Natural killer cell treated with Interleukin-12 subunit alpha and Interleukin-12 subunit beta and Interleukin-15 and Interleukin-18, amount 100 ng/mL, for 72 hours (primary cell): ENCODE data around the gene IL1RAPL2. TPM values are rescaled to one million over a fixed set of nuclear protein-coding genes. Genes with fewer than 3 reads are reported as not detected.

Experiments used
- ATAC-seq, 2 donors: fragments of 150-1000 bp; cut with Tn5 transposase in 1 of 2; sonication (Bioruptor Pico), chemical (Tn5 transposase) in 1 of 2; 2 replicates each; pipeline ENCODE4 v1.10.0; 2021
- DNase-seq: peaks from one replicate; pipeline ENCODE4 v3.0.0; 2022; ENCODE audit warnings: low spot score
- H3K27ac Mint-ChIP-seq, 2 donors: 1 replicate in 1 of 2; 2 replicates in 1 of 2; pipeline ENCODE4 v1.8.0; 2022; ENCODE audit warnings: mixed read lengths in 2 of 2, mild to moderate bottlenecking in 1 of 2, moderate library complexity in 1 of 2
- H3K27me3 Mint-ChIP-seq, 2 donors: 1 replicate in 1 of 2; 2 replicates in 1 of 2; pipeline ENCODE4 v1.8.0; 2022; ENCODE audit warnings: mixed read lengths in 2 of 2
- H3K36me3 Mint-ChIP-seq: one replicate; pipeline ENCODE4 v1.8.0; 2022; ENCODE audit warnings: mixed read lengths
- H3K4me1 Mint-ChIP-seq, 2 donors: 1 replicate in 1 of 2; 2 replicates in 1 of 2; pipeline ENCODE4 v1.8.0; 2022; ENCODE audit warnings: low read depth in 2 of 2, mixed read lengths in 2 of 2, mild to moderate bottlenecking in 1 of 2
- H3K4me3 Mint-ChIP-seq: one replicate; pipeline ENCODE4 v1.8.0; 2022; ENCODE audit warnings: mixed read lengths
- H3K9me3 Mint-ChIP-seq: 2 replicates; pipeline ENCODE4 v1.8.0; 2022; ENCODE audit warnings: mixed read lengths
- total RNA-seq, 2 donors: library from RNA; stranded (reverse); gene quantifications; one replicate each; pipeline ENCODE4 v1.2.3, GENCODE V29; 2022

The IL1RAPL2 gene
- total RNA-seq, 2 donors from 2014 or later = not detected

DNA sequence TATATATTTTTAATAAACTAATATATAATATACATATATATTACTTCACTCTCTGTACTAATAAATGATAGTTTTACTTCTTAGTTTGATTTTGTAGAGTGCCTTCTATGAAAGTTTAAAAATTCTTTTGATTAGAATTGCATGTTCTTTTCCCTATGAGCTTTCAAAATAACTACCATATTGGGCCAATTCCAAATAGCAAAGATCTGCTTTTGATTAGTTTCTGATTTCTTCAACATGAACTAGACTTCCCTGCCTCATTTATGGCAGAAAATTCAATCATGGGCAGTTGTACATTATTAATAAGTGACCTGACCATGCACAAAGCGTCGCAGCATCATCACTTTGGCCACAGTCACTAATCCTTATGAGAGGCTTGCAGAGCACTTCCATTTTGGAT, 703.4 kb downstream of the IL1RAPL2 start:
- DNase-seq (no peak), ATAC-seq (no peak)
- peaks cover 2% of the 10 kb centered on the region for H3K36me3 Mint-ChIP-seq
- H3K4me3 Mint-ChIP-seq = no peak overlapping the region
- H3K4me1 Mint-ChIP-seq = no peaks in the 10 kb centered on the region
- peaks cover 0 to 3% of the 10 kb centered on the region in 2 donors for H3K27me3 Mint-ChIP-seq
- H3K27ac Mint-ChIP-seq = no peak overlapping the region
- peaks cover under 1% of the 10 kb centered on the region for H3K9me3 Mint-ChIP-seq

DNA sequence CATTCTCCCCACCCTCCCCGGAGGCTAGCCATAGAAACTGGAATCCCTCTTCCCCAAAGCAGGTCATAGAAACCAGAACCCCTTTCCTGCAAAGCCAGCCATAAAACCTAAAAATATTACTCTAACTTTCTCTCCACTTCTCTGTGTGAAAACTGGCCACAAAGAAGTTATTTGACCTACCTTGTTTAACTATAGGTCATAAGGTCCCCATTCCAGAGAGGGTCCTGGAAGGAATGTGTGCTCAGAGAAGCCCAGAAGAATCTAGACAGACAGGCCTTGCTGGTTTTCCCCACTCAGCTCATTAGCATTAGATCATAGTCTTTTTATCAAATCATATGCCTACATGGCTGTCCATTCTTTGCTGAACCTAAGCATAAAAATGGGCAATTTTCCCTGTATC, 707.3 kb downstream of the IL1RAPL2 start:
- Mint-ChIP-seq H3K27me3 (peaks cover 0 to 2% of the 10 kb centered on the region in 2 donors), H3K4me3 (no peak overlapping the region), H3K36me3 (peaks cover 5% of the 10 kb centered on the region), H3K4me1 (no peaks in the 10 kb centered on the region), H3K27ac (no peak overlapping the region), H3K9me3 (peaks cover 2% of the 10 kb centered on the region)
- ATAC-seq (no peak), DNase-seq (no peak)

DNA sequence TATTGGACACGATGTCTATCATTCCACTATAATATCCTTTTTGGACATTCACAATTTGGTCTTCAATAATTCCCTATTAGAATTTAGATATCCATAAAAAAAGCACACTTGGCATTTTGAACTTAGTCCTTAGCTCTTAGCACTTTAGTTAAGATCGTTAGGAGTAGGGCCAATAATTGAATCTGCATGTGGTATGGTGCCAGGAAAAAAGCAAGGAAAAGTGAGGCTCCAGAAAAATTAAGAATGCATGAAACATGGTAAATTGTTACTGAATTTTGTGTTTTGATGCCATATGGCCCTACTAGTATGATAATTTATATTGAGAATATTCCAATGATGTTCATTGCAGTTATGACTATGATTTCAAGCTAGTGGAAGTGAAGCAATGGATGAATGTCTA, 708.1 kb downstream of the IL1RAPL2 start:
- Mint-ChIP-seq H3K27me3 (peaks cover 0 to 2% of the 10 kb centered on the region in 2 donors), H3K4me3 (no peak overlapping the region), H3K4me1 (no peaks in the 10 kb centered on the region), H3K27ac (no peak overlapping the region), H3K9me3 (peaks cover 2% of the 10 kb centered on the region), H3K36me3 (peaks cover 5% of the 10 kb centered on the region)
- DNase-seq = no peak
- ATAC-seq = no peak

DNA sequence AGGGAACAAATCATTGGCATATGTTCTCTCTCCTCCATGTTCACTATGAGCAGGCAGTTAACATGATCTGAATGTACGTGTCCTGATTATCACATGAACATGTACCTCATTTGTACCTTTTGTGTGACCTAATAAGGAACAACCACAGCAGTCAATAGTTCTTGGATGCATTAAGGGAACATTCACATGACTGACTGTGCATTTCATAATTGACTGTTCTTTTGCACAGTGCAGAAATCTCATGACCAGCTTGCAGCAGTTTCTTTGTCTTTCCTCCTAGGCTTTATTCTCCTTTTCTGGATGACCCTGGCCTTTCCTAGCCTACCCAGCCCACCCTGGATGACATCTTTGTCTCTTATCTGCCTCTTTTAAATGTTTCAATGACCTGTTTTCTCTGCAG, 711.1 kb downstream of the IL1RAPL2 start:
- Mint-ChIP-seq H3K36me3 (peaks cover 5% of the 10 kb centered on the region), H3K4me1 (no peaks in the 10 kb centered on the region), H3K27ac (no peak overlapping the region), H3K9me3 (peaks cover 2% of the 10 kb centered on the region), H3K27me3 (peaks cover 0 to 2% of the 10 kb centered on the region in 2 donors), H3K4me3 (no peak overlapping the region)
- ATAC-seq (no peak), DNase-seq (no peak)

DNA sequence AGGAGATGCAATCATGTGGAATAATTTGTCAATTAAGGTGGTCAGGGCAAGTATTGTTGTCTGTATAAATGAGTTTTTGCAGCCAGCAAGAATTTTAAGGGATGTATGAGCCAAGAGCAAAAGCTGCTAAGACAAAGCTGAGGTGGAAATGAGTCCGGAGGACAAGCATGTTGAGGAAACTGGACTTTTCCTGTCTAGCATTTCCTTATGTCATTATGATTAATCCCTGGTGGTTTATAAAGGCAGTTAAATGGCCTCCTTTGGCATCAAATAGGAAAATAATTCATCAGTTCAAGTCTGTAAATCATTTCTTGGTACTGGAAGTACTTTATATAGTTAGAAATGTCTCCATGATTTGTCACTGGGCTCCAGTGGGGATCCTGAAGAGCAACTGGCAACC, 716.1 kb downstream of the IL1RAPL2 start:
- Mint-ChIP-seq H3K4me1 (no peaks in the 10 kb centered on the region), H3K9me3 (no peaks in the 10 kb centered on the region), H3K27me3 (peaks cover 0 to 4% of the 10 kb centered on the region in 2 donors), H3K27ac (no peak overlapping the region), H3K4me3 (no peak overlapping the region), H3K36me3 (no peaks in the 10 kb centered on the region)
- no peak for DNase-seq
- no peak for ATAC-seq

DNA sequence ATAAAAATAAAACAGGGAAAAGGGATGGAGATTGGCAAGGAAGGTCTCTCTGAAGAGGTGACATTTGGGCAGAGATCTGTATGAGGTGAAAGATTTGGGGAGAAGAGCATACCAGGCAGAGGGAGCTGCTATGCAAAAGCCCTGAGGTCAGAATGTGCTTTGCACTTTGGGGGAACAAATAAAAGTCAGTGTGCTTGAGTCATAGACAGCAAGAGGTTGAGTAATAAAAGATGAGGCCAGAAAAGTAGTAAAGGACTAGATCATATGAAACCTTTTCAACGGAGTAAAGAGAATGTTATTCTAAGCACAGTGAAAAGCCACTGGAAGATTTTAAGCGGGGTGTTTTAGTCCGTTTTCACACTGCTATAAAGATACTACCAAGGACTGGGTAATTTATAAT, 731.0 kb downstream of the IL1RAPL2 start:
- peaks cover 10% of the 10 kb centered on the region for H3K9me3 Mint-ChIP-seq
- no peak for ATAC-seq
- peaks cover 0 to 3% of the 10 kb centered on the region in 2 donors for H3K27me3 Mint-ChIP-seq
- no peaks in the 10 kb centered on the region for H3K4me1 Mint-ChIP-seq
- H3K4me3 Mint-ChIP-seq = no peak overlapping the region
- no peak overlapping the region for H3K27ac Mint-ChIP-seq
- no peak for DNase-seq
- H3K36me3 Mint-ChIP-seq = no peaks in the 10 kb centered on the region

DNA sequence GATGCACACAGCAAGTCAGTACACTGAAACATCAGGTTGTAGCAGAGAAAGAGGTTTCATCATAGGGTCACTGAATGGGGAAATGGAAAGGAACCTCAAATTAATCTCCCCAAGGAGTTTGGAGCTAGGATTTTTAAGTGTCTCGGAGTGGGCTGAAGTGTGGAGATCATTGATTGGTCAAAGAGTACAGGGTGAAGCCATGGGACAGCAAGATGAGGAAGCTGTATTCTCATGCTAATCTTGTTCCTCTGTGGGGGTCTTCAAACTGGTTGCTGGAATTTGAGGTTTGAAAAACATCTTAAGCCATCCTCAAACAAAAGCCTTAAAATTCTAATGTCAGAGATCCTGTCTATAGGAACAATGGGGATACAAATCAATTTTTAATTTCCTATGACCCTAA, 733.3 kb downstream of the IL1RAPL2 start:
- H3K27ac Mint-ChIP-seq = no peak overlapping the region
- H3K9me3 Mint-ChIP-seq = peaks cover 10% of the 10 kb centered on the region
- no peaks in the 10 kb centered on the region for H3K36me3 Mint-ChIP-seq
- DNase-seq = no peak
- H3K4me1 Mint-ChIP-seq = no peaks in the 10 kb centered on the region
- no peak overlapping the region for H3K4me3 Mint-ChIP-seq
- ATAC-seq = no peak
- peaks cover 0 to 3% of the 10 kb centered on the region in 2 donors for H3K27me3 Mint-ChIP-seq

DNA sequence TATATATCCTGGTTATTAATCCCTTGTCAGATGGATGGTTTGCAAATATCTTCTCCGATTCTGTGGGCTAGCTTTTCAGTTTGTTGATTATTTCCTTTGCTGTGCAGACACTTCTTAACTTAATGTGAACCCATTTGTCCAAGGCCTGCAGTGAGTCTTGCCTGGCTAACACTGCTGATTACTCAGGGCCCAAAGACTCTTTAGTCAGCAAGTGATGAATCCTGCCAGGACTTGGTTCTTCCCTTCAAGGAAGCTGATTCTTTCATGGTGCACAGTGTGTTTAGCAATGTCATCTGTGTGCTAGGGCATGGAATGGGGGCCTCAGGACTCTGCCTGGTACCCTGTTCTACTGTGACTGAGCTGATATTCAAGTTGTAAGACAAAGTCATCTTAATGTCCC, 736.2 kb downstream of the IL1RAPL2 start:
- H3K4me1 Mint-ChIP-seq = no peaks in the 10 kb centered on the region
- H3K27me3 Mint-ChIP-seq = peaks cover 0 to 9% of the 10 kb centered on the region in 2 donors
- H3K9me3 Mint-ChIP-seq = peaks cover 11% of the 10 kb centered on the region
- H3K27ac Mint-ChIP-seq = no peak overlapping the region
- DNase-seq (no peak), ATAC-seq (no peak)
- H3K36me3 Mint-ChIP-seq = no peaks in the 10 kb centered on the region
- no peak overlapping the region for H3K4me3 Mint-ChIP-seq

DNA sequence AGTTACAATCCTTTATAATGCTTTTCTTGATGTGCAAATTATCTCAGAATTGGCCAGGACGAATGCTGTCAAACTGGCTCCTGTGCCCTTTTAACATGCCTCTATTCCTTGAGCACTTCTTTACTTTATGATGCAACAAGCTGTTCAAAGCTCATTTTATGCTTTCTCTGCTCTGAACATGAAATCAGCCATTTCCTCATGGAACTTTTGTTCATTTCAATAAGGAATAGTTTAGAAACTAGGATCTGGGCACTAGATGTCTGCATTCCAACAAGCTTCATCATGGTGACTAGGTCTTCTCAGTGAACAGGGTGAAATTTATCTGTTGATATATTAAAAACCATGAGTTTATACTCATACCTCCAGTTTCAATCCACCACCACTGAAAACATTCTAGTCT, 741.8 kb downstream of the IL1RAPL2 start:
- ATAC-seq (no peak), DNase-seq (no peak)
- no peak overlapping the region for H3K27ac Mint-ChIP-seq
- peaks cover 0 to 6% of the 10 kb centered on the region in 2 donors for H3K27me3 Mint-ChIP-seq
- no peak overlapping the region for H3K4me3 Mint-ChIP-seq
- H3K36me3 Mint-ChIP-seq = no peaks in the 10 kb centered on the region
- H3K4me1 Mint-ChIP-seq = no peaks in the 10 kb centered on the region
- peaks cover 4% of the 10 kb centered on the region for H3K9me3 Mint-ChIP-seq

DNA sequence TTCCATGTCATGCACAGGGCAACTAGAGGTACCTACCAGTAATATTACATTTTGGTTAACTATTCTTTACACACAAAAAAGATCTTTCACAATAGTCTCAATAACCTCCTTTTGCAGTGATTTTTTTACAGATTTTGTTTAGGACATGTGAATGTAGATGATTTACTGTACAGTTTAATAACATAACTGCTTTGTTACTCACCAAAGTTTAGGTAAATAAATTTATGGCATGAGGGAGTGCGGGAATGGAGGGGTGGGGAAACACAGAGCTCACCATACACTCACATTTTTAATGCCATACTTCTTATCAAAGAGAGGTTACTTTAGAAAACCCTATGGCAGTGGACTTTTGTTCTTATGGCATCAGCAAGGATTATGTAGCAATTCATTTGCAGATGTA, 747.6 kb downstream of the IL1RAPL2 start:
- Mint-ChIP-seq H3K36me3 (no peaks in the 10 kb centered on the region), H3K9me3 (no peaks in the 10 kb centered on the region), H3K4me3 (no peak overlapping the region), H3K4me1 (no peaks in the 10 kb centered on the region), H3K27me3 (no peaks in the 10 kb centered on the region), H3K27ac (no peak overlapping the region)
- ATAC-seq = no peak
- DNase-seq = no peak

DNA sequence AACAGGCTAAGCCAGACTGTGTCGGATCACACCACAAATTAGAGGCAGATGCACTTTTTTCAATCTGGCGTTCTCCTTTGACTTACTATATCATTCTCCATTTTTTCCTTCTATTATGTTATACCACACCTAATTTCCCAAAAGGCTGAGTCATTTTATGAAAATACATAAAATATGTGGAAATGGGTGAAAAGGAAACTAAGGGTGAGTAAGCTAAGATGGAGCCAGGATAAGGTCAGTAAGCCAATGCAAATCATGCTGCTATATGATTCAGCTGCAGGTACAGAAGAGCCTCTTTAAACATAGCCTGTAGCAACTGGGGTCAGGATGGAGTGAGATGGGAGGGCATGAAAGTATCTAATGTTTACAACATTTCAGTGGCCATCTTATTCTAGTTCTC, 748.5 kb downstream of the IL1RAPL2 start:
- H3K27ac Mint-ChIP-seq = no peak overlapping the region
- ATAC-seq (no peak), DNase-seq (no peak)
- no peaks in the 10 kb centered on the region for H3K4me1 Mint-ChIP-seq
- no peaks in the 10 kb centered on the region for H3K27me3 Mint-ChIP-seq
- no peaks in the 10 kb centered on the region for H3K36me3 Mint-ChIP-seq
- H3K9me3 Mint-ChIP-seq = no peaks in the 10 kb centered on the region
- H3K4me3 Mint-ChIP-seq = no peak overlapping the region

DNA sequence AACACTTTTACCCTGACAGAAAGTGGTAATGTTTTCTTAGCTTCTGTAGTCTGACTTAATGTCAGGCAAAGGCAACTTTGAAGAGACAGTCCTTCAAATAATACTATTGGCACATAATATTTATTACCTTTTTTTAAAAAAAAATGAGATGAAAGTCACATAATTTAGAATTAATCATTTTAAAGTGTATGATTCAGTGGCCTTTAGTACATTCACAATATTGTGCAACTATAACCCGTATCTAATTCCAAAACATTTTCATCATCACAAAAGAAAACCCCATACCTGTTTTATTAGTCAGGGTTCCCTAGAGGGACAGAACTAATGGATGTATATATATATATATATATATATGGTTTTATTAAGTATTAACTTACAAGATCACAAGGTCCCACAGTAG, 749.2 kb downstream of the IL1RAPL2 start:
- Mint-ChIP-seq H3K27ac (no peak overlapping the region), H3K4me1 (no peaks in the 10 kb centered on the region), H3K9me3 (no peaks in the 10 kb centered on the region), H3K27me3 (no peaks in the 10 kb centered on the region), H3K4me3 (no peak overlapping the region), H3K36me3 (no peaks in the 10 kb centered on the region)
- DNase-seq = no peak
- no peak for ATAC-seq

DNA sequence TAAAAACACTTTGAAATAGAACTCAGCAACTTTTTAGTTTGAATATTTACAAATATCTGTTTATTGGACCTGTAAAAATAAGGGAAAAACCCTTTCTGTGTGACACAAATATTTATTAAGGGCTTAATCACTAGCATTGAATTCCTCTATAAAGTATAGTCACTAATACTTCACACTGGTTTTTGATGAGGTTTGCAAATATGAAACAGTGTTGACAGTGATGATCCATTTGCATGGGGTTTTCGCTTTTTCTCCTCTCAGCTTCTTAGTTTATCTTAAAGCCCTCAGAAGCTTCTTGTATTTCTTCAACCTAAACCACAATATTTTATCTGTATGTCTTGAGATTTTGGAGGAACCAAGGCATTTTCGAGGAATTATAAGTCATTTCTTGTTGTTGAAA, 751.1 kb downstream of the IL1RAPL2 start:
- Mint-ChIP-seq H3K27ac (no peak overlapping the region), H3K36me3 (no peaks in the 10 kb centered on the region), H3K9me3 (no peaks in the 10 kb centered on the region), H3K27me3 (no peaks in the 10 kb centered on the region), H3K4me3 (no peak overlapping the region), H3K4me1 (no peaks in the 10 kb centered on the region)
- ATAC-seq (no peak), DNase-seq (no peak)

DNA sequence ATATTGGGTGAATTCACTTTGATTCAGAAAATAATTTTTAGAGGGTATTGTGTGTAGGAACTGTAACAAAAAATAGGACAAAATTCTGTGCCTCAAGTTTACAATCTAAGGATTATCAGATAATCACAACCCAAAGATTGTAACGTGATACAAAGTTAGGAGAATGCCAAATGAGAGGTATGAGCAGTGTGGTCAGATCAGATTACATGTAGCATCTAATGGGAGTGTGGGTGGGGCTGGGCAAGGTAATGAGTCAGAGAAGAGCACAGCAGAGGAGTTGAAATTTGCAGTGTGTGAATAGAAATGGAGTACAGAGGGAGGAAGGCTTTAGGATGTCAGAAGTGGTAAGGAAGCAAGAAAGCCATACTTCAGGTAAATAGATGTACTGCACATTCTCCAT, 757.9 kb downstream of the IL1RAPL2 start:
- no peak overlapping the region for H3K4me3 Mint-ChIP-seq
- H3K4me1 Mint-ChIP-seq = no peaks in the 10 kb centered on the region
- DNase-seq (no peak), ATAC-seq (no peak)
- H3K36me3 Mint-ChIP-seq = no peaks in the 10 kb centered on the region
- peaks cover 3% of the 10 kb centered on the region for H3K9me3 Mint-ChIP-seq
- H3K27me3 Mint-ChIP-seq = no peaks in the 10 kb centered on the region
- H3K27ac Mint-ChIP-seq = no peak overlapping the region

DNA sequence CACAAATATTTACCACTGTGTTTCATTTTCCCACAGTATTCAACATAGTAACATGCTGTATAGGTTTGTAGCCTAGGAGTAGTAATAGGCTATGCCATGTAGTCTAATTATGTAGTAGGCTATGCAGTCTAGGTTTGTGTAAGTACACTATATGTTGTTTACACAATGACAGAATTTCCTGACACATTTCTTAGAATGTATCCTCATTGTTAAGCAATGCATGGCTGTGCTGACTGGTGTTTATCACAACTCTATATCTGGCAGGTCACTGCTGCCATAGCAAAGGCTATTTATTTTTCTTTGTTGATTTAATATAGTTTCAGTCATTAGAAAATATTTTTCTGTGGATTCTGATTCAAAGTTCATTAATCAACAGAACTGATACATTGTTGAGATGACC, 762.8 kb downstream of the IL1RAPL2 start:
- H3K36me3 Mint-ChIP-seq = no peaks in the 10 kb centered on the region
- no peak for DNase-seq
- H3K4me1 Mint-ChIP-seq = no peaks in the 10 kb centered on the region

More for the DNA sequence above, 762.8 kb downstream of the IL1RAPL2 start:
- peaks cover 7% of the 10 kb centered on the region for H3K9me3 Mint-ChIP-seq
- no peak for ATAC-seq
- no peak overlapping the region for H3K4me3 Mint-ChIP-seq
- no peaks in the 10 kb centered on the region for H3K27me3 Mint-ChIP-seq
- H3K27ac Mint-ChIP-seq = no peak overlapping the region
